HepG2 (cell line): ENCODE data around the gene PTPRM. TPM values are rescaled to one million over a fixed set of nuclear protein-coding genes. Genes with fewer than 3 reads are reported as not detected.

Experiments used
- ATAC-seq: fragments of 200-7000 bp; cut with Tn5 transposase; 3 replicates; pipeline ENCODE4 v1.9.1; 2020; ENCODE audit warnings: mild to moderate bottlenecking, moderate library complexity
- BruUV-seq: library from RNA; stranded (reverse); fragments of 400-500 nt; replicated peaks from 2 replicates; lab custom pipeline; 2021; lab: Mats Ljungman, UMichigan
- CTCF ChIA-PET: fragments of 300-600 bp; formaldehyde crosslinking; extraction: SDS; loops from one replicate; lab custom pipeline; 2021; ENCODE audit warnings: low total read pairs, inconsistent platforms, low intra/inter-chr PET ratio; lab: Yijun Ruan, JAX
- POLR2A ChIA-PET: fragments of 350-600 bp; sonication (Branson Sonifier 250); formaldehyde crosslinking; loops from one replicate; lab custom pipeline; 2020; ENCODE audit warnings: antibody characterized with exemption, inconsistent platforms; lab: Yijun Ruan, JAX
- DNase-seq: peaks from one replicate; pipeline ENCODE4 v3.0.0-alpha.2; 2015; ENCODE audit warnings: low spot score
- FAIRE-seq: peaks from 3 replicates; lab custom pipeline; 2011; peaks lifted over from hg19 to GRCh38; lab: Jason Lieb, UNC
- H2AFZ ChIP-seq: one replicate; pipeline ENCODE4 v1.6.1; 2011; ENCODE audit warnings: low read length, inconsistent platforms
- H3K27ac ChIP-seq: fragments of 300-600 bp; 3 replicates; pipeline ENCODE4 v1.8.0; 2011; ENCODE audit warnings: mixed run types, mild to moderate bottlenecking, mixed read lengths, low read length, inconsistent platforms; ENCODE audit not compliant: insufficient read depth; ENCODE audit errors: extremely low read length
- H3K27me3 ChIP-seq, 2 experiments: fragments of 200-600 bp in 1 of 2; 2 replicates in 1 of 2; 3 replicates in 1 of 2; pipeline versions ENCODE4 v1.6.0 to v1.8.0; 2011; ENCODE audit warnings: low read length in 2 of 2, mild to moderate bottlenecking in 2 of 2, moderate library complexity in 2 of 2, inconsistent platforms in 1 of 2; ENCODE audit not compliant: insufficient read depth in 2 of 2, control insufficient read depth in 1 of 2
- H3K36me3 ChIP-seq, 2 experiments: fragments of 200-600 bp in 1 of 2; replicated peaks in 1 of 2; 2 replicates in 1 of 2; 3 replicates in 1 of 2; pipeline versions ENCODE4 v1.5.1 to v1.8.0; 2011; ENCODE audit warnings: low read length in 2 of 2, inconsistent platforms in 1 of 2; ENCODE audit not compliant: insufficient read depth in 2 of 2, control insufficient read depth in 1 of 2
- H3K4me1 ChIP-seq: 2 replicates; pipeline ENCODE4 v1.5.1; 2012; ENCODE audit warnings: low read length, inconsistent platforms; ENCODE audit not compliant: insufficient read depth
- H3K4me2 ChIP-seq: 2 replicates; pipeline ENCODE4 v1.6.0; 2011; ENCODE audit warnings: low read depth, low read length, inconsistent platforms
- H3K4me3 ChIP-seq, 3 experiments: fragments of 200-600 bp in 1 of 3; sonication (generic), shearing (Covaris generic) in 1 of 3; replicated peaks in 1 of 3; 2 replicates each; pipeline ENCODE4 v1.5.1; 2011 to 2016; ENCODE audit warnings: low read length in 3 of 3, inconsistent platforms in 2 of 3, low read depth in 2 of 3, mild to moderate bottlenecking in 2 of 3, control low read depth in 1 of 3, mixed read lengths in 1 of 3; ENCODE audit not compliant: insufficient read depth in 1 of 3
- H3K79me2 ChIP-seq: one replicate; pipeline ENCODE4 v1.6.1; 2011; ENCODE audit warnings: low read length, inconsistent platforms; ENCODE audit not compliant: insufficient read depth
- H3K9ac ChIP-seq: 2 replicates; pipeline ENCODE4 v1.6.0; 2011; ENCODE audit warnings: mild to moderate bottlenecking, low read depth, low read length, inconsistent platforms; ENCODE audit not compliant: insufficient read depth
- H3K9me3 ChIP-seq: 2 replicates; pipeline ENCODE4 v1.5.1; 2012; ENCODE audit warnings: mild to moderate bottlenecking, low read length
- H4K20me1 ChIP-seq: 2 replicates; pipeline ENCODE4 v1.6.0; 2011; ENCODE audit warnings: inconsistent platforms, mild to moderate bottlenecking, low read length, moderate library complexity; ENCODE audit not compliant: insufficient read depth
- ATAD3A ChIP-seq: sonication (generic); formaldehyde crosslinking; IDR thresholded peaks from 2 replicates; pipeline ENCODE4 v1.4.0; 2020; ENCODE audit warnings: missing genetic modification reagents
- BHLHE40 ChIP-seq: IDR thresholded peaks from 2 replicates; pipeline ENCODE4 v1.6.1; 2011; ENCODE audit warnings: low read length, improper control_type of control experiment
- DRAP1 ChIP-seq: IDR thresholded peaks from 2 replicates; pipeline ENCODE4 v1.6.1; 2016; ENCODE audit warnings: missing genetic modification reagents, missing compliant biosample characterization
- GLMP ChIP-seq: sonication (generic); formaldehyde crosslinking; IDR thresholded peaks from 2 replicates; pipeline ENCODE4 v1.9.0; 2021; ENCODE audit warnings: missing genetic modification reagents, mild to moderate bottlenecking, borderline replicate concordance
- ISX ChIP-seq: sonication (generic); formaldehyde crosslinking; conservative IDR thresholded peaks from 2 replicates; pipeline ENCODE4 v1.5.0; 2020; ENCODE audit warnings: missing genetic modification reagents
- KLF9 ChIP-seq: IDR thresholded peaks from 2 replicates; pipeline ENCODE4 v1.6.1; 2016; ENCODE audit warnings: low read depth
- PREB ChIP-seq: sonication (generic); formaldehyde crosslinking; IDR thresholded peaks from 2 replicates; pipeline ENCODE4 v1.4.0; 2020; ENCODE audit warnings: missing genetic modification reagents
- SMARCC2 ChIP-seq: fragments of 450-650 bp; IDR thresholded peaks from 2 replicates; pipeline ENCODE4 v1.6.1; 2017; ENCODE audit warnings: antibody characterized with exemption, mild to moderate bottlenecking
- ZBTB4 ChIP-seq: sonication (generic); formaldehyde crosslinking; IDR thresholded peaks from 2 replicates; pipeline ENCODE4 v1.4.0; 2020; ENCODE audit warnings: missing genetic modification reagents, mild to moderate bottlenecking, borderline replicate concordance
- ZFP36L1 ChIP-seq: sonication (generic); formaldehyde crosslinking; IDR thresholded peaks from 2 replicates; pipeline ENCODE4 v1.8.0; 2022; ENCODE audit warnings: mild to moderate bottlenecking, missing genetic modification reagents, moderate library complexity
- ZNF260 ChIP-seq: sonication (generic); formaldehyde crosslinking; IDR thresholded peaks from 2 replicates; pipeline ENCODE4 v1.4.0; 2020; ENCODE audit warnings: missing genetic modification reagents, low read depth, mild to moderate bottlenecking, borderline replicate concordance
- ZNF609 ChIP-seq: sonication (generic); formaldehyde crosslinking; IDR thresholded peaks from 2 replicates; pipeline ENCODE4 v1.4.0; 2020; ENCODE audit warnings: mild to moderate bottlenecking, missing genetic modification reagents, borderline replicate concordance
- ZSCAN31 ChIP-seq: sonication (generic); formaldehyde crosslinking; IDR thresholded peaks from 2 replicates; pipeline ENCODE4 v1.5.0; 2020; ENCODE audit warnings: low read depth, mild to moderate bottlenecking, missing genetic modification reagents
- WGBS: methylation state at CpG from one replicate; pipeline ENCODE4 v1.1.6; 2017; ENCODE audit warnings: low lambda C conversion rate; 5-methylcytosine and 5-hydroxymethylcytosine counted together
- in situ Hi-C: cut with HindIII; loops from 2 replicates; pipeline ENCODE4 v1.10.0; 2017; ENCODE audit warnings: low pct_unique_long_range_greater_than_20kb; ENCODE audit not compliant: extremely low pct_ligation_motif_present
- intact Hi-C: fragments of 100-400 bp; cut with micrococcal nuclease; formaldehyde crosslinking; loops from one replicate; pipeline ENCODE4 v1.10.0; 2022; ENCODE audit not compliant: unreplicated experiment
- polyA plus RNA-seq, 8 experiments: library from polyadenylated mRNA; depleted of rRNA in 3 of 8; stranded (reverse) in 7 of 8; unstranded in 1 of 8; fragments of >200 nt; fragmentation: Illumina TruSeq in 4 of 8; extraction: Trizol in 4 of 8; gene quantifications; 2 replicates each; pipeline versions ENCODE4 v1.2.1 to v1.2.3, GENCODE V29; 2011 to 2016; ENCODE audit warnings: low read depth in 4 of 8, missing spikeins in 1 of 8, mixed read lengths in 1 of 8; ENCODE audit not compliant: insufficient read depth in 1 of 8
- total RNA-seq, 5 experiments: library from RNA; depleted of rRNA; stranded (reverse); fragments of >200 nt; fragmentation: Illumina TruSeq; extraction: Trizol; gene quantifications; 2 replicates each; pipeline ENCODE4 v1.2.3, GENCODE V29; 2016; ENCODE audit warnings: low read depth in 1 of 5

The PTPRM gene
- total and polyA plus RNA-seq, 2 of the 13 experiments (the other 11 are each of a cell fraction or from before 2014, with no cell fraction given) = 12.6 to 108 TPM

- peaks cover 14% of the 10 kb centered on the region for H3K4me1 ChIP-seq
- no peak for ATAC-seq
- no peaks in the 10 kb centered on the region for H4K20me1 ChIP-seq
- H3K4me2 ChIP-seq = no peak overlapping the region
- no peak for DNase-seq
- no peak overlapping the region for H2AFZ ChIP-seq
- no peak overlapping the region for H3K4me3 ChIP-seq
- 97% methylated on average over 4 of the region's 4 CpGs for WGBS
- BruUV-seq = no TSS peak
- ChIA-PET CTCF (no interaction called here), POLR2A (no interaction called here)
- no peaks in the 10 kb centered on the region for H3K27me3 ChIP-seq
- intact Hi-C loops (no loop called here), in situ Hi-C loops (no loop called here)
- H3K36me3 ChIP-seq = 0 out of 5 replicates have a peak, but pooled peaks cover 0 to 3% of the 10 kb centered on the region in 2 experiments
- no peak overlapping the region for H3K9ac ChIP-seq
- no peak overlapping the region for H3K27ac ChIP-seq
- no peaks in the 10 kb centered on the region for H3K79me2 ChIP-seq
- no peak for FAIRE-seq
- no peaks in the 10 kb centered on the region for H3K9me3 ChIP-seq
- TF ChIP-seq ZNF260 (no peak), ZSCAN31 (no peak), ZNF609 (no peak), KLF9 (CRISPR knock-in tag) (no peak), GLMP (no peak), BHLHE40 (no peak), ZFP36L1 (no peak), DRAP1 (CRISPR knock-in tag) (no peak), ATAD3A (CRISPR knock-in tag) (no peak), SMARCC2 (no peak), ZBTB4 (CRISPR knock-in tag) (no peak), PREB (no peak), ISX (CRISPR knock-in tag) (no peak)
Observed at GRCh38 chr18:8065284-8065683, 498.2 kb downstream of the PTPRM start.
